OCI-LY7 (cell line): ENCODE results near the gene MRPL36. TPM values are rescaled to one million over a fixed set of nuclear protein-coding genes. Genes with fewer than 3 reads are reported as not detected.

Experiments used
- BruUV-seq: library from RNA; stranded (reverse); fragments of 400-500 nt; replicated peaks from 2 replicates; lab custom pipeline; 2021; lab: Mats Ljungman, UMichigan
- CTCF ChIA-PET: fragments of 300-600 bp; sonication (Branson Sonifier 250); formaldehyde crosslinking; loops from one replicate; lab custom pipeline; 2022; ENCODE audit warnings: antibody characterized with exemption; ENCODE audit not compliant: unreplicated experiment; lab: Charles Lee
- POLR2A ChIA-PET: fragments of 300-600 bp; sonication (Branson Sonifier 250); formaldehyde crosslinking; loops from one replicate; lab custom pipeline; 2022; ENCODE audit warnings: antibody characterized with exemption; lab: Charles Lee
- DNase-seq: peaks from one replicate; pipeline ENCODE4 v3.0.0-alpha.2; 2015; ENCODE audit warnings: low spot score
- H2AFZ ChIP-seq: fragments of 200-600 bp; sonication (generic), shearing (Covaris generic); 2 replicates; pipeline ENCODE4 v1.6.1; 2014; ENCODE audit warnings: mild to moderate bottlenecking, antibody characterized with exemption, low read length, moderate library complexity
- H3K27ac ChIP-seq: fragments of 200-600 bp; sonication (generic); 2 replicates; pipeline ENCODE4 v1.5.1; 2014; ENCODE audit warnings: mixed run types, low read depth, mild to moderate bottlenecking, moderate library complexity, low read length, inconsistent platforms; ENCODE audit not compliant: poor library complexity, severe bottlenecking
- H3K36me3 ChIP-seq: fragments of 200-600 bp; sonication (generic); 2 replicates; pipeline ENCODE4 v1.6.1; 2014; ENCODE audit warnings: mild to moderate bottlenecking, antibody characterized with exemption, low read length, moderate library complexity, mixed read lengths; ENCODE audit not compliant: insufficient read depth
- H3K4me1 ChIP-seq: fragments of 200-600 bp; sonication (generic); 2 replicates; pipeline ENCODE4 v1.5.1; 2014; ENCODE audit warnings: mild to moderate bottlenecking, low read length; ENCODE audit not compliant: insufficient read depth, poor library complexity, severe bottlenecking
- H3K4me2 ChIP-seq: fragments of 200-600 bp; sonication (generic); 2 replicates; pipeline ENCODE4 v1.6.1; 2014; ENCODE audit warnings: mild to moderate bottlenecking, low read length
- H3K4me3 ChIP-seq: fragments of 200-600 bp; sonication (generic); 2 replicates; pipeline ENCODE4 v1.5.1; 2014; ENCODE audit warnings: mild to moderate bottlenecking, low read depth, low read length; ENCODE audit not compliant: poor library complexity, severe bottlenecking
- H3K79me2 ChIP-seq: fragments of 200-600 bp; sonication (generic); 2 replicates; pipeline ENCODE4 v1.6.1; 2016; ENCODE audit warnings: low read depth, mild to moderate bottlenecking, low read length, moderate library complexity, mixed read lengths; ENCODE audit not compliant: insufficient read depth
- H3K9me2 ChIP-seq: fragments of 200-600 bp; sonication (generic); 2 replicates; pipeline ENCODE4 v1.6.1; 2016; ENCODE audit warnings: mild to moderate bottlenecking, low read length, mixed read lengths; ENCODE audit not compliant: insufficient read depth
- H3K9me3 ChIP-seq: fragments of 200-600 bp; sonication (generic); 2 replicates; pipeline ENCODE4 v1.6.1; 2014; ENCODE audit warnings: mild to moderate bottlenecking, mixed run types, low read length, mixed read lengths
- H4K20me1 ChIP-seq: fragments of 200-600 bp; sonication (generic); 2 replicates; pipeline ENCODE4 v1.6.1; 2014; ENCODE audit warnings: mild to moderate bottlenecking, antibody characterized with exemption, low read length, moderate library complexity, mixed read lengths; ENCODE audit not compliant: insufficient read depth
- CTCF ChIP-seq: fragments of 200-600 bp; sonication (generic); conservative IDR thresholded peaks from 2 replicates; pipeline ENCODE4 v1.5.1; 2014; ENCODE audit warnings: mild to moderate bottlenecking, antibody characterized with exemption, low read length, moderate library complexity, mixed read lengths
- EZH2phosphoT487 ChIP-seq: fragments of 200-600 bp; sonication (generic); IDR thresholded peaks from 2 replicates; pipeline ENCODE4 v1.6.1; 2018; ENCODE audit warnings: low read depth, borderline replicate concordance, mild to moderate bottlenecking, mixed run types, antibody characterized with exemption, low read length, moderate library complexity, mixed read lengths
- intact Hi-C: fragments of 100-400 bp; cut with micrococcal nuclease; formaldehyde crosslinking; loops from one replicate; pipeline ENCODE4 v1.10.0; 2022; ENCODE audit not compliant: unreplicated experiment
- total RNA-seq, 2 experiments: library from RNA; depleted of rRNA in 1 of 2; stranded (reverse); fragments of >200 nt in 1 of 2; shearing (Covaris generic) in 1 of 2; gene quantifications; 2 replicates each; pipeline ENCODE4 v1.2.3, GENCODE V29; 2014 to 2022

MRPL36 gene
- total RNA-seq, 2 experiments from 2014 or later, result 91.7 to 93.8 TPM

- ChIA-PET POLR2A (interaction anchor here (1.3 kb wide), 1 partner anchor 10 kb away, joined by 3 read pairs; no protein-coding TSS in a partner anchor), CTCF (interaction anchor here (0.6 to 0.9 kb wide), 3 partner anchors 25 to 253 kb away, joined by 3 read pairs; no protein-coding TSS in a partner anchor)
- intact Hi-C loops, result loop anchor here (1.0 to 10.0 kb wide), 3 partner anchors 112 to 392 kb away; no protein-coding TSS in a partner anchor
- no peak overlapping the region for H3K27ac ChIP-seq
- DNase-seq, result no peak
- no peak overlapping the region for H3K4me2 ChIP-seq
- no peaks in the 10 kb centered on the region for H3K9me3 ChIP-seq
- no peak overlapping the region for H3K4me3 ChIP-seq
- H4K20me1 ChIP-seq, result no peaks in the 10 kb centered on the region
- no peak overlapping the region for H2AFZ ChIP-seq
- TF ChIP-seq EZH2phosphoT487 (no peak), CTCF (no peak)
- no peaks in the 10 kb centered on the region for H3K9me2 ChIP-seq
- BruUV-seq, result no TSS peak
- H3K36me3 ChIP-seq, result no peaks in the 10 kb centered on the region
- peaks cover 21% of the 10 kb centered on the region for H3K4me1 ChIP-seq
- H3K79me2 ChIP-seq, result no peaks in the 10 kb centered on the region
These were observed 36.6 kb downstream of the MRPL36 start for GRCh38 chr5:1762883-1763547.

- Histone ChIP-seq H3K9me2 (no peaks in the 10 kb centered on the region), H3K27ac (no peak overlapping the region), H3K4me3 (no peak overlapping the region), H3K9me3 (no peaks in the 10 kb centered on the region), H4K20me1 (no peaks in the 10 kb centered on the region), H2AFZ (no peak overlapping the region), H3K79me2 (no peaks in the 10 kb centered on the region), H3K36me3 (no peaks in the 10 kb centered on the region), H3K4me1 (peaks cover 21% of the 10 kb centered on the region), H3K4me2 (no peak overlapping the region)
- ChIA-PET CTCF (interaction anchor here (0.7 kb wide), 1 partner anchor 31 kb away, joined by 3 read pairs; no protein-coding TSS in a partner anchor), POLR2A (no interaction called here)
- intact Hi-C loops, result loop anchor here (10.0 kb wide), 2 partner anchors 112 to 392 kb away; no protein-coding TSS in a partner anchor
- DNase-seq, result no peak
- no TSS peak for BruUV-seq
- no peak for TF ChIP-seq CTCF
- TF ChIP-seq EZH2phosphoT487, result no peak
These were observed 37.3 kb downstream of the MRPL36 start for GRCh38 chr5:1762121-1762882.
